ENCODE results near the gene SDHB. TPM values are rescaled to one million over a fixed set of nuclear protein-coding genes. Genes with fewer than 3 reads are reported as not detected.

SDHB gene
- total RNA-seq, 2 donors from 2014 or later, result 38.9 to 59.4 TPM

- Histone ChIP-seq H3K9me3 (peaks cover 0 to 4% (median 0%) of the 10 kb centered on the region in 3 donors), H3K4me3 (no peak overlapping the region), H3K27ac (peak overlapping the region; percentile 69 to 88 (median 80)), H3K36me3 (replicated peaks in 1 of 2; ENCODE audit: insufficient read depth in 1 of 2, low read depth in 2 of 2) (peaks cover 0 to 9% of the 10 kb centered on the region in 2 donors), H3K4me1 (peaks cover 52% of the 10 kb centered on the region), H3K27me3 (no peaks in the 10 kb centered on the region)
- intact Hi-C loops (cut with DNase I), result loop anchor here (10.0 kb wide), 1 partner anchor 53 kb away; no protein-coding TSS in a partner anchor
- peak in 2 of 3 donors; percentile 33 to 45 for TF ChIP-seq POLR2A (IDR thresholded peaks at IDR 0.05)
- TF ChIP-seq, protein P1, sequence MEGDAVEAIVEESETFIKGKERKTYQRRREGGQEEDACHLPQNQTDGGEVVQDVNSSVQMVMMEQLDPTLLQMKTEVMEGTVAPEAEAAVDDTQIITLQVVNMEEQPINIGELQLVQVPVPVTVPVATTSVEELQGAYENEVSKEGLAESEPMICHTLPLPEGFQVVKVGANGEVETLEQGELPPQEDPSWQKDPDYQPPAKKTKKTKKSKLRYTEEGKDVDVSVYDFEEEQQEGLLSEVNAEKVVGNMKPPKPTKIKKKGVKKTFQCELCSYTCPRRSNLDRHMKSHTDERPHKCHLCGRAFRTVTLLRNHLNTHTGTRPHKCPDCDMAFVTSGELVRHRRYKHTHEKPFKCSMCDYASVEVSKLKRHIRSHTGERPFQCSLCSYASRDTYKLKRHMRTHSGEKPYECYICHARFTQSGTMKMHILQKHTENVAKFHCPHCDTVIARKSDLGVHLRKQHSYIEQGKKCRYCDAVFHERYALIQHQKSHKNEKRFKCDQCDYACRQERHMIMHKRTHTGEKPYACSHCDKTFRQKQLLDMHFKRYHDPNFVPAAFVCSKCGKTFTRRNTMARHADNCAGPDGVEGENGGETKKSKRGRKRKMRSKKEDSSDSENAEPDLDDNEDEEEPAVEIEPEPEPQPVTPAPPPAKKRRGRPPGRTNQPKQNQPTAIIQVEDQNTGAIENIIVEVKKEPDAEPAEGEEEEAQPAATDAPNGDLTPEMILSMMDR (IDR thresholded peaks at IDR 0.05), result no peak
- ATAC-seq (peak; percentile 56), DNase-seq (peak; percentile 41 to 73 (median 62))
- WGBS, 2 donors, result 30 to 42% methylated on average over 5 of the region's 5 CpGs
Measured at GRCh38 chr1:17027403-17027802, 26.4 kb downstream of the SDHB start.

DNA sequence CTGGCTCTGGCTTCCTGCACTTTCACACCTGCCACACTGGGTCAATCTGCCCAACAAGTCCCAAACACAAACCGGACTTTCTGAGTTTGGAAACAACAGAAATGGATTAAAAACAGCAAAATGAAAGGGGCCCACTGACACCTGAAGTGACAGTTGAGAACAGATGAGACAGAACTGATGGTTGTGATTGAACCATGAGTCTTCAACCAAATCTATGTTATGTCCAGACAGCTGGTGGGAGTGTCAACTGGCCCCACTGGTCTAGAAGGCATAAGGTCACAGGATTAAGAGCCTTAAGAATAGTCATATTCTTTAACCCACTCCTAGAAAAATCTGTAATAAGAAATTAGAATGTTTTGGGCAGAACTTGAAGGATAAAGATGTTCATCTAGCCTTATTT, 29.1 kb downstream of the SDHB start:
- WGBS, 2 donors, result 43 to 65% methylated on average over 1 of the region's 1 CpG
- H3K36me3 ChIP-seq (replicated peaks in 1 of 2; ENCODE audit: insufficient read depth in 1 of 2, low read depth in 2 of 2), result peaks cover 16 to 30% of the 10 kb centered on the region in 2 donors

DNA sequence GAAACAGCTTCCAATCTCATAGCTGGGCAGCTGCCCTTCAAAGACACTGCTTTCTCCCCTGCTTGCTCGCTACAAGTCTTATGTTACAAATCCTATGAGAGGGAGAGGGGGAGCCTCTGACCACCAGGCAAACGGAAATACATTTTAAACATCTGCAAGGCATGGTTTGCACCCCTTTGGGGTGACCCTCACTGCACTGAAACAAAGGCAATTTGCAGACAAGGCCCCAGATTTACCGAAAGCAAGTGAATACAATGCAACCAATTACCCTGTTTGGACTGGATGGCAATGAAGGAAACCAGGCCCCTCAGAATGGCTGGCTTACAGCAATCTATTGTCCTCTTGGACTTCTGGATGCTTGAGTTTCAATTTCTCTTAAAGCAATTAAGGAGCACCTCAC, 30.3 kb downstream of the SDHB start:
- ATAC-seq (no peak), DNase-seq (peak in 1 of 4 donors; percentile 2)
- TF ChIP-seq, protein P1 (IDR thresholded peaks at IDR 0.05), result no peak
- no peak for TF ChIP-seq POLR2A (IDR thresholded peaks at IDR 0.05)
- Histone ChIP-seq H3K36me3 (replicated peaks in 1 of 2; ENCODE audit: insufficient read depth in 1 of 2, low read depth in 2 of 2) (peaks cover 16 to 30% of the 10 kb centered on the region in 2 donors), H3K4me1 (peaks cover 23% of the 10 kb centered on the region), H3K27ac (no peak overlapping the region), H3K27me3 (no peaks in the 10 kb centered on the region), H3K9me3 (peaks cover 0 to 4% (median 0%) of the 10 kb centered on the region in 3 donors), H3K4me3 (no peak overlapping the region)
- intact Hi-C loops (cut with DNase I), result loop anchor here (10.0 kb wide), 1 partner anchor 49 kb away; no protein-coding TSS in a partner anchor
- WGBS, 2 donors, result 74 to 78% methylated on average over 3 of the region's 3 CpGs

More for the DNA sequence above, 29.1 kb downstream of the SDHB start:
- Histone ChIP-seq H3K27ac (peak overlapping the region in 1 of 4 donors; percentile 2), H3K9me3 (peaks cover 0 to 4% (median 0%) of the 10 kb centered on the region in 3 donors), H3K27me3 (no peaks in the 10 kb centered on the region), H3K4me3 (no peak overlapping the region), H3K4me1 (peaks cover 34% of the 10 kb centered on the region)
- DNase-seq (no peak), ATAC-seq (no peak)
- intact Hi-C loops (cut with DNase I), result loop anchor here (10.0 kb wide), 1 partner anchor 50 kb away; no protein-coding TSS in a partner anchor
- no peak for TF ChIP-seq POLR2A (IDR thresholded peaks at IDR 0.05)
- TF ChIP-seq, protein P1 (IDR thresholded peaks at IDR 0.05), result no peak

- H3K36me3 ChIP-seq (replicated peaks in 1 of 2; ENCODE audit: insufficient read depth in 1 of 2, low read depth in 2 of 2), result peaks cover 16 to 32% of the 10 kb centered on the region in 2 donors
- no peak for ATAC-seq
- H3K27ac ChIP-seq, result no peak overlapping the region
- H3K9me3 ChIP-seq, result peaks cover 0 to 4% (median 0%) of the 10 kb centered on the region in 3 donors
- peaks cover 18% of the 10 kb centered on the region for H3K4me1 ChIP-seq
- peak in 1 of 4 donors; percentile 2 for DNase-seq
- TF ChIP-seq POLR2A (IDR thresholded peaks at IDR 0.05), result no peak
- TF ChIP-seq, protein P1 (IDR thresholded peaks at IDR 0.05), result no peak
- intact Hi-C loops (cut with DNase I), result loop anchor here (10.0 kb wide), 1 partner anchor 48 kb away; no protein-coding TSS in a partner anchor
- no peaks in the 10 kb centered on the region for H3K27me3 ChIP-seq
- 48 to 78% methylated on average over 4 of the region's 4 CpGs for WGBS, 2 donors
- H3K4me3 ChIP-seq, result no peak overlapping the region
Measured at GRCh38 chr1:17023102-17023501, 30.7 kb downstream of the SDHB start.

GRCh38 chr1:17021896-17022295, 31.9 kb downstream of the SDHB start:
- DNase-seq (no peak), ATAC-seq (no peak)
- H3K27me3 ChIP-seq, result no peaks in the 10 kb centered on the region
- 76 to 77% methylated on average over 10 of the region's 10 CpGs for WGBS, 2 donors
- no peak overlapping the region for H3K27ac ChIP-seq
- no peak for TF ChIP-seq POLR2A (IDR thresholded peaks at IDR 0.05)
- TF ChIP-seq, protein P1 (IDR thresholded peaks at IDR 0.05), result no peak
- intact Hi-C loops (cut with DNase I), result loop anchor here (10.0 kb wide), 1 partner anchor 47 kb away; no protein-coding TSS in a partner anchor
- peaks cover 8% of the 10 kb centered on the region for H3K4me1 ChIP-seq
- H3K9me3 ChIP-seq, result peaks cover 0 to 4% (median 0%) of the 10 kb centered on the region in 3 donors
- no peak overlapping the region for H3K4me3 ChIP-seq
- H3K36me3 ChIP-seq (replicated peaks in 1 of 2; ENCODE audit: insufficient read depth in 1 of 2, low read depth in 2 of 2), result peaks cover 16 to 32% of the 10 kb centered on the region in 2 donors

Measured in body of pancreas (tissue), 4 donors.